Measurements from ENCODE around the gene SSX2IP.

The SSX2IP gene

DNA sequence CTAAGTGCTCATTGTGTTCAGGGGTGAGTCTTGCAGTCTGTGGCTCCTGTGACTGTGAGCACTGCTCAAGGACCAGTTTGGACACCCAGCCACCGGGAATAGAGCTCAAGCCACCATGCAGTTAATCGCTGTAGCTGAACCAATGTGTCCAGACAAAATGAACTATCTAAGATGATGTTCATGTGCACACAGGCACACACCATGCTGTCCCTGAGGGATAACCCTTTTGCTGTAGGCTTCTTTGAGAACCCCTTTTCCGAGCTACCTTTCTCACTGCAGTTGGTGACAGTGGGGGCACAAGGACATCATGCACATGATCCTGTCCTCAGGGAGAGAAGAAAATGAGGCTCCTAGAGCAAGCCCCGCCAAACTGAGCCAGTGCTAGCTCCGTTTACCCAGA is 65.4 kb downstream of the SSX2IP start:
- Mint-ChIP-seq H3K36me3 (no peaks in the 10 kb centered on the region), H3K9me3 (no peaks in the 10 kb centered on the region), H3K27ac (no peak overlapping the region), H3K4me3 (no peak overlapping the region), H3K4me1 (peaks cover under 1% of the 10 kb centered on the region), H3K27me3 (no peaks in the 10 kb centered on the region)
- ATAC-seq: no peak

DNA sequence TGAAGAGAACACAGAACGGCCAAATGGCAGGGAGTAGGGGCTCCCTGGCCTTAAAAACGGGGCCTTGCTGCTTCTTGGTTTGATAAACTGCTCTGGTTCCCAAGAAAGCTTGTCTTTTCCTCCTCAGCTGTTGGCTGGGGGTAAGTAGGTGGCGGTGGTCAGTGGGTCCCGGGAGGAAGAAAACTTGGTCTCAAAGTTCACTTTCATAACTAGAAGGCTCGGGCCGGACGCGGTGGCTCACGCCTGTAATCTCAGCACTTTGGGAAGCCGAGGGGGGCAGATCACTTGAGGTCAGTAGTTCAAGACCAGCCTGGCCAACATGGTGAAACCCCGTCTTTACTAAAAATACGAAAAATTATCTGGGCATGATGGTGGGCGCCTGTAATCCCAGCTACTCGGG is 68.7 kb downstream of the SSX2IP start:
- Mint-ChIP-seq H3K36me3 (no peaks in the 10 kb centered on the region), H3K9me3 (no peaks in the 10 kb centered on the region), H3K4me1 (peaks cover 4% of the 10 kb centered on the region), H3K27me3 (no peaks in the 10 kb centered on the region), H3K4me3 (no peak overlapping the region), H3K27ac (no peak overlapping the region)
- no peak for ATAC-seq

DNA sequence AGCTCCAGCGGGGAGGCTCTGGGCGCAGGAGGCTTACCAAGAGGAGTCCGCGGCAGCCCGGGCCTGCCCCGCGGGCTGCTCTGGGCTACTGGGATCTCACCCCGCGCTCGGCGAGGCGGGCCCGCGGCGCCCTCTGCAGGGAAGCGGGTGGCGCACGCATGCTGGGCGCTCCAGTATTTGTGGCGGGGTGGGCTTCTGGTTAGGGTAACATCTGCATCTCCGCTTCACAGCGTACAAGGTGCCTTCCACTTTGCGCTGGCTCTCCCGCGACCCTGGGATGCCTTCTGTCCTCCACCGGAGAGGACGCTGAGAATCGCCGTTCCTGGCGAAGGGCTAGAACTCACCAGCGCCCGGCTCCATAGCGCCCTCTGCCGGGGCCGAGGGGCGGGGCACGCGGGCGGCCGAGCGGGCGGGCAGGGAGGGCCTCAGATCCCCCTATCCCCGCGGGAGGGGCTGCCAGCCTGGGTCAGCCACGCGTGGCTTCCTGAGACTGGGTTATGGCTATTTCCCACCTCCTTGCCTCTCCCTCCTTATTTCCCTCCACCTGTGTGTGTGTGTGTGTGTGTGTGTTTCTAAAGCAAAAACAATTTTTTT is 69.4 kb downstream of the SSX2IP start:
- no peaks in the 10 kb centered on the region for H3K9me3 Mint-ChIP-seq
- H3K27ac Mint-ChIP-seq: peak overlapping the region; percentile 67
- no peaks in the 10 kb centered on the region for H3K27me3 Mint-ChIP-seq
- peak; percentile 96 for ATAC-seq
- no peaks in the 10 kb centered on the region for H3K36me3 Mint-ChIP-seq
- peak overlapping the region; percentile 89 for H3K4me3 Mint-ChIP-seq
- peaks cover 4% of the 10 kb centered on the region for H3K4me1 Mint-ChIP-seq

DNA sequence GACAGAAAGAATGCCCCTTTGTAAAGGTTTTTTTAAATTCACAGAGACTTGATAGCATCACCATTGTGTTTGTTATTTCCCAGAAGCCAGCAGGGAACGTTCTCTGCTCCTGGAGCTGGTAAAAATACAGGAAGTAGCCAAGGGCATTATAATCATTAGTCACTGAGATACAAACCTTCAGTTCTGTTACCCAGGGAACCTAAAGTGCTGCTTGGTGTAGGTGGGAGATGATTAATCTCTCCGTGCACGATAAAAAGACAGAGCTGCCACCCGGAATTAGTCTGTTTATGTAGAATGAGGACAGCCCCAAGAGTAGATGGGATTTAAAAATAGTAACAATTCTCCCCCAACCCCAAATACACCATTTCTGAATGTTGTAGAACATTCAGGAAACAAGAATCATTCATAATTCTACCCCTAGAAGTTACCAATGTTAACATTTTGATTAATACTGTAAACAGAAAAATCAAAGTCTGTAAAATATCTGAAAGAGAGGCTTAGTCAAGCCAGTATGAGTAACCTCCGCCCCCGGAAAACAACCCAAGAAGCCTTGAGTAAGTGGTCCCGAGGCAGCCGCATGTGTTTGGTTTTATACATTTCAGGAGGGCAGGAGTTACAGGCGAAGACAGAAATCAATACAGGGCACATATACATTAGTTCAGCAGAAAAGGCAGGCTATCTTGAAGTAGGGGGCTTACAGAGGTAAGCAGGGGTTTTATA is 70.7 kb downstream of the SSX2IP start:
- Mint-ChIP-seq H3K27ac (no peak overlapping the region), H3K4me1 (peaks cover 4% of the 10 kb centered on the region)
- ATAC-seq: no peak

DNA sequence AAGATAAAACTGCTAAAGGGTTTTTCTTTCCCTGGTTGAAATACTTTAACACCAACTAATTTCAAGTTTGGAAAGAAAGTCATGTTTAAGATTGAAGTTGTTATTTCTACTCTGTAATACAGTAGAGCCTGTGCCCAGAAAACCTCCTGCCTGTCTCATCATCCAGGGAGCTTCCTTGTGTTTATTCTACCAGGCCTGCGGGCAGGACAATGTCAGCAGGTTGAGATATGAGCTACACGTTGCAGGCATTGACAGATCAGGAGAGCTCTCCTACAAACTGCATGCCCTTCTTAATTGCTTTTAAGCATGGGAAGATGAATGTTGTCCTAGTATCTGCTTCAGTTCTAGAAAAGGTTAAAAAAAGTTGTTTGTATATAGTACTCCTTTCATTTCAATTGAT is 72.9 kb downstream of the SSX2IP start:
- H3K27me3 Mint-ChIP-seq: no peaks in the 10 kb centered on the region
- no peak overlapping the region for H3K27ac Mint-ChIP-seq
- H3K36me3 Mint-ChIP-seq: no peaks in the 10 kb centered on the region
- ATAC-seq: no peak
- no peak overlapping the region for H3K4me3 Mint-ChIP-seq
- peaks cover 4% of the 10 kb centered on the region for H3K4me1 Mint-ChIP-seq
- H3K9me3 Mint-ChIP-seq: no peaks in the 10 kb centered on the region

More for the DNA sequence above, 70.7 kb downstream of the SSX2IP start:
- Mint-ChIP-seq H3K4me3 (peak overlapping the region; percentile 33), H3K36me3 (no peaks in the 10 kb centered on the region), H3K27me3 (no peaks in the 10 kb centered on the region), H3K9me3 (no peaks in the 10 kb centered on the region)

DNA sequence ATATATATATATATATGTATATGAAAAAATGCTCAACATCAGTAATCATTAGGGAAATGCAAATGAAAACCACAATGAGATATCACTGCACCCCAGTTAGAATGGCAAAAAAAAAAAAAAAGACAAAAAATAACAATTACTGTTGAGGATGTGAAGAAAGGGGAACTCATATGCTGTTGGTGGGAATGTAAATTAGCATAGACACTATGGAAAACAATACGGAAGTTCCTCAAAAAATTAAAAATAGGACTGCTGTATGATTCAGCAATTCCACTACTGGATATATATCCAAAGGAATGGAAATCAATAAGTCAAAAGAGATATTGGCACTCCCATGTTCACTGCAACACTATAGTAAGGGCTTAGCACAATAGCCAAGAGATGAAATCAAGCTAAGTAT is 74.5 kb downstream of the SSX2IP start:
- Mint-ChIP-seq H3K4me3 (no peak overlapping the region), H3K36me3 (no peaks in the 10 kb centered on the region), H3K27me3 (no peaks in the 10 kb centered on the region), H3K9me3 (no peaks in the 10 kb centered on the region), H3K4me1 (peaks cover 4% of the 10 kb centered on the region), H3K27ac (no peak overlapping the region)
- ATAC-seq: no peak

DNA sequence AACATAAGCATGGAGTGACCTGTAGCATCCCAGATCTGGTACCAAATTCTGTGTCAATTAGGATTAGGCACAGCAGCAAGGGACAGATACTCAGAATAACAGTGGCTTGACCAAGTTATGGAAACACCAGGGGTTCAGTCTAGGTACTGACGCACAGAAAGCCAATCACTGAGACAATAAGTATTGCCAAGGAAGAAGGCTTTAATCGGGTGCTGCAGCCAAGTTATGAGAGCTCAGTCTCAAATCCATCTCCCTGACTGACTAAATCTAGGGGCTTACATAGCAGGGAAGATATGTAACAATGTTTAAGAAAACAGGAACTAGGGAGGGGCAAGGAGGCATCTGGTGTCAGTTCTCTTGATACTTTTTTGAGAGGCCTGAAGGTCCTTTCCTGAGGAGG is 76.4 kb downstream of the SSX2IP start:
- Mint-ChIP-seq H3K36me3 (no peaks in the 10 kb centered on the region), H3K4me3 (no peak overlapping the region), H3K27ac (no peak overlapping the region), H3K27me3 (no peaks in the 10 kb centered on the region), H3K9me3 (no peaks in the 10 kb centered on the region), H3K4me1 (no peaks in the 10 kb centered on the region)
- ATAC-seq: no peak

DNA sequence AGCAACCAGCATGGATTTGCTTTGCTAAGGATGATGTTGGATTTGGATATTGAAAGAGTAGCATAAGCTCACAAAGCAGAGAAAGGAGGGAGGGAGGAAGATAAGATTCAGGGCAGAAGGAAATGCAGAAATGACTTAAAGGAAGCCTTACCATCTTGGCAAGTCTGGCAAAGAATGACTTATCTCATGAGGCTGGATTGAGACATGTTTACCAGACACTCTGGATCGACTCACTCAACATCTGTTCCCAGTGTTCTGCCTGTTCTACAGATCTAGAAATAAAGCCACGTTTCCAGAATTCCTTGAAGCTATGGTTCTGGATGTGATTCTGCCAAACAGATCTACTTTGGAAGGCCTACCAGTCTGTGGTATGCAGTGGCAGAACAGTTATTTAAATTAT is 77.2 kb downstream of the SSX2IP start:
- no peaks in the 10 kb centered on the region for H3K36me3 Mint-ChIP-seq
- no peaks in the 10 kb centered on the region for H3K9me3 Mint-ChIP-seq
- no peak overlapping the region for H3K27ac Mint-ChIP-seq
- ATAC-seq: no peak
- no peak overlapping the region for H3K4me3 Mint-ChIP-seq
- no peaks in the 10 kb centered on the region for H3K27me3 Mint-ChIP-seq
- no peaks in the 10 kb centered on the region for H3K4me1 Mint-ChIP-seq

DNA sequence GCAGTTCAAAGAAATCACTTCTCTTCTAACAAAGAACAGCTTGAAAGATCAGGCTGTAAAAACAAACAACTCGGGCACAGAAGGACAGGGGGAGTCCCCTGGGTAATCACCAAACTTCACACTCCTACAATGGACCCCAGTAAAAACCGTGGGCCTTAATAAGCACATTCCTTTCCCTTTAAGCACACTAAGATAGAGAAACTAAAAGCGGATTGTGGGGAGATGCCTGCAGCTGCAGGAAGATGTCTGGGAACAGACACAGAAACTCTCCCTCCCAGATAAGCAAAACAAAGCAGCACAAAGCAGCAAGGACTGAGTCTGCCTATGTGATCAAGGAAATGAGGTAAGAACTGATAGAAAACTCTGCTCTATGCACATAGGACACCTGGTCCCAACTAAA is 78.5 kb downstream of the SSX2IP start:
- Mint-ChIP-seq H3K27me3 (no peaks in the 10 kb centered on the region), H3K4me1 (no peaks in the 10 kb centered on the region), H3K4me3 (no peak overlapping the region), H3K9me3 (peaks cover under 1% of the 10 kb centered on the region), H3K27ac (no peak overlapping the region), H3K36me3 (peaks cover under 1% of the 10 kb centered on the region)
- no peak for ATAC-seq

DNA sequence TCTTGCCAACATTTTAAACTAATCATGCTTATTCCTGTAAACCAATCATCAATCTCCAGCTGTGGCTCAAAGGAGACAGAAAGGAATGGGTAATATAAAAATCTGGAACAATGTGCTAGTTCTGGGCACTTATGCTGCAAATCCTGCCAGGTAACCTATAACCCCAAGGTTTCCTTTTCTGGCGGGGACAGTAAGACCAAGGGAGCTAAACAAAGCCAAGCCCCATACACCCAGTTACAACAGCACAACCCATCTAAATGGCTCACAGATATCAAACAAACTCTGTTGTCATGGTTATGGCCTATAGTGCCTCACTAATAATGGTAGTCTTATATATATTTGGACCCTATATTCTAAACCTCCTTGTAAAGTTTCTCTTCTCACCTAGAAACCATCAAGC is 79.2 kb downstream of the SSX2IP start:
- Mint-ChIP-seq H3K4me1 (no peaks in the 10 kb centered on the region), H3K27ac (no peak overlapping the region), H3K9me3 (peaks cover 4% of the 10 kb centered on the region), H3K36me3 (peaks cover 6% of the 10 kb centered on the region), H3K27me3 (no peaks in the 10 kb centered on the region), H3K4me3 (no peak overlapping the region)
- no peak for ATAC-seq

DNA sequence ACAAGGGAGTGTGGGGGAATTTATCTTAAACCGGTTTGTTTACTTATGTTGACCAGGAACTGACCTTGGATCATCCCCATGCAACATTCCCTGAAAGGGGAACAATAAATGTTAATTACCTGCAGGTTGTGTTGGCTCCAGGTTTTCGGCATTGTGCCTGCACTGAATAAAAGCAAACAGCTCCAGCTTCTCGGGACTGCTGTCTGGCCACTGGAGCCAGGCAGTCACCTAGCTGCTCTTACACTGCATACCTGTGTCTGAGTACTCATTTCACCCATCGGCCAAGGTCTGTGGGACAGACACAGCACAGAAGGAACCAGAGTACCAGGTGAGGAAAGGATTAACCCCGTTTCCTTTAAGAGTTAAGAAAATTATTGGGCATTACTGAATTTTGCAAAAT is 83.3 kb downstream of the SSX2IP start:
- H3K27ac Mint-ChIP-seq: no peak overlapping the region
- no peak overlapping the region for H3K4me3 Mint-ChIP-seq
- H3K9me3 Mint-ChIP-seq: peaks cover 19% of the 10 kb centered on the region
- no peaks in the 10 kb centered on the region for H3K4me1 Mint-ChIP-seq
- ATAC-seq: no peak
- H3K36me3 Mint-ChIP-seq: peaks cover 11% of the 10 kb centered on the region
- H3K27me3 Mint-ChIP-seq: no peaks in the 10 kb centered on the region

DNA sequence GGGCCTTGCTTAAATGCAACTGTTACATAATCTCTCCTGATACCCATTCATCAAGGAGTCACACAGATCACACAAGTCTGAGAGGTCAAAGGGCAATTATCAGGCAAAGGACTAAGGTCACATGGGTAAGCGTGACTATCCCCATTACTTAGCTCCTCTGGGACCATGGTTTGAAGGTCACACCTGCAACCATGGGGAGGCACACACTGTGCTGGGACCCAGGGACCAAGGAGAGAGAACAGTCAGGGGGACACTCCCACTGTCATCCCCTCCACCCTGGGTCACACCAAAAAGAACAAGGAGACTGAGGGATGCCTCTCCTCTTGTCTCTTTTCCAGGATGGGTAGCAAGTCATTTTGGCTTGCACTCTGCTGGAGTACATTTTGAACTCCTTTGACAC is 85.1 kb downstream of the SSX2IP start:
- no peaks in the 10 kb centered on the region for H3K27me3 Mint-ChIP-seq
- no peak overlapping the region for H3K27ac Mint-ChIP-seq
- H3K4me3 Mint-ChIP-seq: no peak overlapping the region
- peaks cover 19% of the 10 kb centered on the region for H3K9me3 Mint-ChIP-seq
- peaks cover 11% of the 10 kb centered on the region for H3K36me3 Mint-ChIP-seq
- no peaks in the 10 kb centered on the region for H3K4me1 Mint-ChIP-seq
- no peak for ATAC-seq

DNA sequence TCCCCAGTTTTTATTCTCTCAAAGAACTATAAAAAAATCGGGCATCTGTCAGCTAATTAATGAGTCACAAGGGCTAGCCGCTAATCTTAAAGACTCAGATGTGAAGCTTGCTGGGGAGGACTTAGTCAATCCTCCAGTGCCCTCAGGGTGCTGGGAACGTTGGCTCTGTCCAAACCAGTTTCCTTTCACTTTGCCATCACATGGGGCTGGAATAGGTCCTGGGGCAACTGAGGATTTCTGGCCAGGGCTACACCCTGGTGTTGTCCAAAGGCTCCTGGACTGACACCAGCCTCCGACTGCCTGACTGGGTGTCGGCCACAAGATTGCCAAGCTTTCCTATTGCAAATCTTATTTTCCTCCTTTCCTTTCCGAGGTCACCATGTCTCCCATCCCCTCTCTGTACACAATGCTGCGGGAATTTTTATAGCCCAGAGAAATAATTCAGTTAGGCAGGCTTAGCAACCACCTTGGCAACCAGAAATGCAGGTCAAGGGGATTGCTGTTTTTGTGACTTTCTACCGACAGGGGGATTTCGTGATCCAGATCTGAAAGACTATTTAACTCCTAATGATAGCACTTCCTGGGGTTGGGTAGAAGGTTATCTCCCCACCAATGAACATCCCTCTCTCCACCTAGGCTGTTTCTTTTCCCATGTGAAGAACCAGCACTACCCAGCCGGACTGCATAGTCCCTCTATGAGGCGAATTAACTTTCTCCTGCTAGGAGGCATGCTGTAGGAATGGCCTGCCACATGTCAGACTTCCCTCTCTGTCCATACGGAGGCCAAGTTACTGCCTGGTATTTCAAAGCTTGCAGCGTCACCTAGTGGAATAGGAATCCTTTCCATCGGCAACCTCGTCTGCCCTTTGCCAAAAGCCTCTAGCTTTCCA is 86.1 kb downstream of the SSX2IP start:
- no peak overlapping the region for H3K4me3 Mint-ChIP-seq
- H3K4me1 Mint-ChIP-seq: peaks cover 9% of the 10 kb centered on the region

DNA sequence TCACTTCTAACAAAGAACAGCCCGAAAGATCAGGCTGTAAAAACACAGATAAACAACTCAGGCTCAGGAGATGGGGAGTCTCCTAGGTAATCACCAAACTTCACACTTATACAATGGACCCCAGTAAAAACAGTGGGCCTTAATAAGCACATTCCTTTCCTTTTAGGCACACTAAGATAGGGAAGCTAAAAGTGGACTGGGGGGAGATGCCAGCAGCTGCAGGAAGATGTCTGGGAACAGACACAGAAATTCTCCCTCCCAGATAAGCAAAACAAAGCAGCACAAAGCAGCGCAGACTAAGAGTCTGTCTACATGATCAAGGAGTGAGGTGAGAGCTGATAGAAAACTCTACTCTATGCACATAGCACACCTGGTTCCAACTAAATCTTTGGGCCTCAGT is 87.0 kb downstream of the SSX2IP start:
- Mint-ChIP-seq H3K4me3 (no peak overlapping the region), H3K9me3 (peaks cover 19% of the 10 kb centered on the region), H3K27ac (no peak overlapping the region), H3K27me3 (no peaks in the 10 kb centered on the region), H3K36me3 (peaks cover 11% of the 10 kb centered on the region), H3K4me1 (peaks cover 18% of the 10 kb centered on the region)
- no peak for ATAC-seq

More for the DNA sequence above, 86.1 kb downstream of the SSX2IP start:
- H3K36me3 Mint-ChIP-seq: peaks cover 11% of the 10 kb centered on the region
- no peak overlapping the region for H3K27ac Mint-ChIP-seq
- peaks cover 19% of the 10 kb centered on the region for H3K9me3 Mint-ChIP-seq
- H3K27me3 Mint-ChIP-seq: no peaks in the 10 kb centered on the region
- no peak for ATAC-seq

DNA sequence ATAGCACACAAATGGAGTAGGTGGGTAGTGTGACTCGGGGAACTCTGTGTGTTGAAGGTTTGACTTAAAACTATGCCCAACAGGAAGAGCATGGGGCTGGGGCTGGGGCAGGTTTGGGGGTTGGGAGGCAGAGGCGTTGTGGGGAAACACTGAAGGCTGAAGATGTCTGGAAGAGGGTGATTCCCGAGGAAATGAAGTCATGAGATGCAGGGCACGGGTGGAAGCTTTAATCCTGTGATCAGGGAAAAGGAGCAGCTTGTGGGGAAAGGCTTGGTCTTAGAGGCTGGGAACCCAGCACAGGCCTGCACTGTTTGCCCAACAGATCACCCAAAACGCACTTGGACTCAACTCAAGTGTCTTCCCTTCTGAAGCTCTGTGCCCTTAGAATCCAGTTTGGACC is 89.5 kb downstream of the SSX2IP start:
- Mint-ChIP-seq H3K27me3 (no peaks in the 10 kb centered on the region), H3K4me3 (no peak overlapping the region), H3K27ac (peak overlapping the region; percentile 87), H3K36me3 (peaks cover 2% of the 10 kb centered on the region), H3K4me1 (peaks cover 18% of the 10 kb centered on the region), H3K9me3 (peaks cover 12% of the 10 kb centered on the region)
- ATAC-seq: no peak

All from stimulated activated memory B cell treated with anti-CD40 and anti-IgM and Interleukin-4, amounts not matched to agents 10 μg/mL and 1 μg/mL and 100 μg/mL, for 72 hours (primary cell).